HCT116 (cell line): Measurements from ENCODE around the gene MEIKIN. TPM values are rescaled to one million over a fixed set of nuclear protein-coding genes. Genes with fewer than 3 reads are reported as not detected.
A peak's percentile ranks its signal among the peaks of the same experiment; 100 is the strongest.

Source experiments
- ATAC-seq: fragments of 200-7000 bp; cut with Tn5 transposase; 2 replicates; pipeline ENCODE4 v1.9.1; 2020; ENCODE audit warnings: mild to moderate bottlenecking, moderate library complexity
- BruUV-seq: library from RNA; stranded (reverse); fragments of 400-500 nt; replicated peaks from 2 replicates; lab custom pipeline; 2021; lab: Mats Ljungman, UMichigan
- CTCF ChIA-PET: fragments of 300-600 bp; sonication (Branson Sonifier 250); formaldehyde crosslinking; loops from one replicate; lab custom pipeline; 2021; ENCODE audit warnings: antibody characterized with exemption; lab: Charles Lee
- POLR2A ChIA-PET: fragments of 300-600, 350-600 bp; sonication (Branson Sonifier 250); formaldehyde crosslinking; loops from one replicate; lab custom pipeline; 2021; ENCODE audit warnings: antibody characterized with exemption; lab: Charles Lee
- RAD21 ChIA-PET, 2 experiments: fragments of 300-600 bp; sonication (Branson Sonifier 250); formaldehyde crosslinking; loops; one replicate each; lab custom pipeline; 2023; ENCODE audit warnings: low total read pairs in 2 of 2; ENCODE audit not compliant: uncharacterized antibody in 2 of 2, unreplicated experiment in 2 of 2, low non-redundant PET in 1 of 2; lab: Charles Lee
- DNase-seq: peaks from one replicate; pipeline ENCODE4 v3.0.0-alpha.2; 2010; ENCODE audit warnings: low read depth, low spot score
- H2AFZ ChIP-seq: fragments of 200-600 bp; shearing (Covaris generic), sonication (generic); 2 replicates; pipeline ENCODE4 v1.6.1; 2017; ENCODE audit warnings: low read depth, mixed run types, mixed read lengths, antibody characterized with exemption, low read length; ENCODE audit not compliant: poor library complexity, severe bottlenecking
- H3K27ac ChIP-seq: 2 replicates; pipeline ENCODE4 v1.5.1; 2012; ENCODE audit warnings: low read depth, low read length
- H3K27me3 ChIP-seq: fragments of 200-600 bp; sonication (generic); 2 replicates; pipeline ENCODE4 v1.6.1; 2016; ENCODE audit warnings: mixed run types, low read length, mixed read lengths; ENCODE audit not compliant: insufficient read depth
- H3K36me3 ChIP-seq, 2 experiments: fragments of 200-500 bp in 1 of 2; fragments of 200-600 bp in 1 of 2; sonication (Bioruptor generic) in 1 of 2; sonication (generic) in 1 of 2; 2 replicates each; pipeline versions ENCODE4 v1.5.1 to v1.6.1; 2014 to 2016; ENCODE audit warnings: low read length in 2 of 2, inconsistent platforms in 1 of 2, mixed read lengths in 1 of 2, mixed run types in 1 of 2; ENCODE audit not compliant: insufficient read depth in 2 of 2, control insufficient read depth in 1 of 2
- H3K4me1 ChIP-seq, 2 experiments: fragments of 200-600 bp in 1 of 2; sonication (generic) in 1 of 2; 2 replicates each; pipeline versions ENCODE4 v1.5.1 to v1.6.1; 2012 to 2017; ENCODE audit warnings: low read length in 2 of 2, inconsistent platforms in 1 of 2, mild to moderate bottlenecking in 1 of 2, mixed read lengths in 1 of 2, mixed run types in 1 of 2, moderate library complexity in 1 of 2; ENCODE audit not compliant: insufficient read depth in 2 of 2, control insufficient read depth in 1 of 2
- H3K4me2 ChIP-seq: fragments of 200-600 bp; sonication (generic); 2 replicates; pipeline ENCODE4 v1.6.1; 2017; ENCODE audit warnings: mixed run types, low read length, mixed read lengths
- H3K4me3 ChIP-seq, 2 experiments: fragments of 200-600 bp in 1 of 2; sonication (generic) in 1 of 2; replicated peaks in 1 of 2; 2 replicates each; pipeline ENCODE4 v1.5.1; 2011 to 2016; ENCODE audit warnings: low read length in 2 of 2, control low read depth in 1 of 2, low read depth in 1 of 2, mild to moderate bottlenecking in 1 of 2, mixed read lengths in 1 of 2, mixed run types in 1 of 2
- H3K79me2 ChIP-seq: fragments of 200-600 bp; sonication (generic); 2 replicates; pipeline ENCODE4 v1.6.1; 2017; ENCODE audit warnings: mild to moderate bottlenecking, mixed run types, low read length, moderate library complexity, mixed read lengths; ENCODE audit not compliant: insufficient read depth
- H3K9ac ChIP-seq: fragments of 200-600 bp; sonication (generic); 2 replicates; pipeline ENCODE4 v1.6.1; 2016; ENCODE audit warnings: low read length, mixed read lengths
- H3K9me2 ChIP-seq: fragments of 200-600 bp; sonication (generic), shearing (Covaris generic); 2 replicates; pipeline ENCODE4 v1.6.1; 2017; ENCODE audit warnings: mixed run types, mild to moderate bottlenecking, moderate library complexity; ENCODE audit not compliant: insufficient read depth
- H3K9me3 ChIP-seq, 2 experiments: fragments of 200-500 bp in 1 of 2; fragments of 200-600 bp in 1 of 2; sonication (Bioruptor generic) in 1 of 2; sonication (generic) in 1 of 2; 2 replicates each; pipeline ENCODE4 v1.6.1; 2014 to 2017; ENCODE audit warnings: low read length in 2 of 2, mixed read lengths in 2 of 2, inconsistent platforms in 1 of 2, low read depth in 1 of 2, mild to moderate bottlenecking in 1 of 2, mixed run types in 1 of 2, moderate library complexity in 1 of 2; ENCODE audit not compliant: control insufficient read depth in 1 of 2, insufficient read depth in 1 of 2
- H4K20me1 ChIP-seq: fragments of 200-600 bp; sonication (generic), shearing (Covaris generic); 2 replicates; pipeline ENCODE4 v1.6.1; 2017; ENCODE audit warnings: mixed run types, mild to moderate bottlenecking, moderate library complexity; ENCODE audit not compliant: insufficient read depth
- CTCF ChIP-seq, 3 experiments: fragments of 200-600 bp in 1 of 3; sonication (generic) in 1 of 3; IDR thresholded peaks in 2 of 3; conservative IDR thresholded peaks in 1 of 3; 2 replicates each; pipeline ENCODE4 v1.5.1; 2012 to 2017; ENCODE audit warnings: low read depth in 2 of 3, low read length in 2 of 3, antibody characterized with exemption in 1 of 3, borderline replicate concordance in 1 of 3, control low read depth in 1 of 3, mild to moderate bottlenecking in 1 of 3, mixed read lengths in 1 of 3, mixed run types in 1 of 3, moderate library complexity in 1 of 3; ENCODE audit not compliant: insufficient read depth in 1 of 3
- RAD21 ChIP-seq: IDR thresholded peaks from 2 replicates; pipeline ENCODE4 v1.6.1; 2012; ENCODE audit warnings: low read depth, mild to moderate bottlenecking
- REST ChIP-seq: IDR thresholded peaks from 2 replicates; pipeline ENCODE4 v1.6.1; 2012; ENCODE audit warnings: low read depth
- SIN3A ChIP-seq: IDR thresholded peaks from 2 replicates; pipeline ENCODE4 v1.6.1; 2012; ENCODE audit warnings: low read depth
- TCF7L2 ChIP-seq: IDR thresholded peaks from 2 replicates; pipeline ENCODE4 v1.7.0; 2011; ENCODE audit warnings: borderline replicate concordance, inconsistent platforms; ENCODE audit not compliant: insufficient read depth, insufficient read length; ENCODE audit errors: extremely low read depth
- intact Hi-C: fragments of 100-400 bp; cut with micrococcal nuclease; formaldehyde crosslinking; loops from 2 replicates; pipeline ENCODE4 v1.10.0; 2022
- total RNA-seq: library from RNA; stranded (reverse); gene quantifications from one replicate; pipeline ENCODE4 v1.2.1, GENCODE V29; 2021; ENCODE audit not compliant: unreplicated experiment

MEIKIN gene
- total RNA-seq, 1 experiment from 2014 or later = not detected

- no TSS peak for BruUV-seq
- H3K36me3 ChIP-seq = no peaks in the 10 kb centered on the region
- H3K27me3 ChIP-seq = no peaks in the 10 kb centered on the region
- H3K9me2 ChIP-seq = no peaks in the 10 kb centered on the region
- H3K9me3 ChIP-seq = no peaks in the 10 kb centered on the region
- no peak overlapping the region for H2AFZ ChIP-seq
- H3K27ac ChIP-seq = no peak overlapping the region
- ATAC-seq = peak; percentile 76
- no peaks in the 10 kb centered on the region for H4K20me1 ChIP-seq
- H3K79me2 ChIP-seq = no peaks in the 10 kb centered on the region
- intact Hi-C loops = loop anchor here (1.0 to 5.0 kb wide), 3 partner anchors 197 to 254 kb away; no protein-coding TSS in a partner anchor
- ChIA-PET CTCF (interaction anchor here (0.8 to 5.4 kb wide), 8 partner anchors 14 to 387 kb away, joined by 3 to 70 read pairs (median 4); partner anchors contain the start of genes FNIP1 and IL3), RAD21 (interaction anchor here (1.2 to 2.9 kb wide), 6 partner anchors 195 to 253 kb away, joined by 3 to 13 read pairs (median 5); no protein-coding TSS in a partner anchor), POLR2A (interaction anchor here (0.7 to 1.6 kb wide), 2 partner anchors 14 to 252 kb away, joined by 3 to 4 read pairs; partner anchors contain the start of gene FNIP1)
- no peak overlapping the region for H3K4me2 ChIP-seq
- no peak overlapping the region for H3K4me3 ChIP-seq
- H3K9ac ChIP-seq = no peak overlapping the region
- peak; percentile 29 for DNase-seq
- TF ChIP-seq SIN3A (no peak), RAD21 (peak; percentile 85), REST (no peak), TCF7L2 (no peak), CTCF (IDR thresholded peaks at IDR 0.05 in 2 of 3, conservative IDR thresholded peaks at IDR 0.05 in 1 of 3; ENCODE audit: borderline replicate concordance in 1 of 3, insufficient read depth in 1 of 3, low read depth in 2 of 3, low read length in 2 of 3) (peak; percentile 27 to 77 (median 53); a peak in 4 of 6 replicates)
- H3K4me1 ChIP-seq = peaks cover 0 to 9% of the 10 kb centered on the region in 2 experiments; a peak in 2 of 4 replicates
Observed at GRCh38 chr5:131810510-131811249, 134.8 kb downstream of the MEIKIN start.
